GM21717 (cell line): ENCODE results near the gene GRK6.

Experiments
- ATAC-seq: cut with Tn5 transposase; IDR thresholded peaks from one replicate; pipeline ENCODE4 v1.9.1; 2021; ENCODE audit warnings: mild to moderate bottlenecking, moderate library complexity; ENCODE audit not compliant: unreplicated experiment

Gene GRK6

GRCh38 chr5:177438468-177438867 lies 12.0 kb downstream of the GRK6 start:
- ATAC-seq, result no peak

- ATAC-seq, result no peak
Observed at GRCh38 chr5:177439518-177440053, 13.1 kb downstream of the GRK6 start.

- no peak for ATAC-seq
Observed at GRCh38 chr5:177440211-177440989, 13.9 kb downstream of the GRK6 start.

GRCh38 chr5:177440990-177441780 lies 14.7 kb downstream of the GRK6 start:
- ATAC-seq, result no peak

GRCh38 chr5:177442066-177442826 lies 15.8 kb downstream of the GRK6 start:
- ATAC-seq, result no peak

- ATAC-seq, result no peak
Observed at GRCh38 chr5:177443144-177443983, 16.9 kb downstream of the GRK6 start.

GRCh38 chr5:177444106-177445051 lies 17.9 kb downstream of the GRK6 start:
- no peak for ATAC-seq

GRCh38 chr5:177445052-177445916 lies 18.8 kb downstream of the GRK6 start:
- ATAC-seq, result no peak

GRCh38 chr5:177445917-177446199 lies 19.4 kb downstream of the GRK6 start:
- no peak for ATAC-seq

GRCh38 chr5:177446200-177447065 lies 20.0 kb downstream of the GRK6 start, which contains the start of gene PRR7:
Gene PRR7 (plus strand): TSS chr5:177446814. CDS start chr5:177455068, 8,254 bp downstream.
- ATAC-seq, result peak; percentile 41

- ATAC-seq, result peak; percentile 33
Observed at GRCh38 chr5:177447066-177447610, 20.7 kb downstream of the GRK6 start.

GRCh38 chr5:177447611-177448243 lies 21.3 kb downstream of the GRK6 start:
- ATAC-seq, result no peak

GRCh38 chr5:177448244-177448950 lies 21.9 kb downstream of the GRK6 start:
- no peak for ATAC-seq

- ATAC-seq, result no peak
Observed at GRCh38 chr5:177449140-177450061, 22.9 kb downstream of the GRK6 start.
